SHP77 treated with DMSO at 0.1 percent for 48 hours (cell line): Measurements from ENCODE around the gene ADAM15.
A peak's percentile ranks its signal among the peaks of the same experiment; 100 is the strongest.

Experiments
- DNase-seq: peaks from one replicate; lab custom pipeline; 2025; lab: John Stamatoyannopoulos, UW

The ADAM15 gene, protein sequence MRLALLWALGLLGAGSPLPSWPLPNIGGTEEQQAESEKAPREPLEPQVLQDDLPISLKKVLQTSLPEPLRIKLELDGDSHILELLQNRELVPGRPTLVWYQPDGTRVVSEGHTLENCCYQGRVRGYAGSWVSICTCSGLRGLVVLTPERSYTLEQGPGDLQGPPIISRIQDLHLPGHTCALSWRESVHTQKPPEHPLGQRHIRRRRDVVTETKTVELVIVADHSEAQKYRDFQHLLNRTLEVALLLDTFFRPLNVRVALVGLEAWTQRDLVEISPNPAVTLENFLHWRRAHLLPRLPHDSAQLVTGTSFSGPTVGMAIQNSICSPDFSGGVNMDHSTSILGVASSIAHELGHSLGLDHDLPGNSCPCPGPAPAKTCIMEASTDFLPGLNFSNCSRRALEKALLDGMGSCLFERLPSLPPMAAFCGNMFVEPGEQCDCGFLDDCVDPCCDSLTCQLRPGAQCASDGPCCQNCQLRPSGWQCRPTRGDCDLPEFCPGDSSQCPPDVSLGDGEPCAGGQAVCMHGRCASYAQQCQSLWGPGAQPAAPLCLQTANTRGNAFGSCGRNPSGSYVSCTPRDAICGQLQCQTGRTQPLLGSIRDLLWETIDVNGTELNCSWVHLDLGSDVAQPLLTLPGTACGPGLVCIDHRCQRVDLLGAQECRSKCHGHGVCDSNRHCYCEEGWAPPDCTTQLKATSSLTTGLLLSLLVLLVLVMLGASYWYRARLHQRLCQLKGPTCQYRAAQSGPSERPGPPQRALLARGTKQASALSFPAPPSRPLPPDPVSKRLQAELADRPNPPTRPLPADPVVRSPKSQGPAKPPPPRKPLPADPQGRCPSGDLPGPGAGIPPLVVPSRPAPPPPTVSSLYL

GRCh38 chr1:155050560-155051341 lies at the start of gene ADAM15:
TSS of gene ADAM15 (plus strand) at chr1:155051316. CDS start at chr1:155051387, 71 bp downstream.
- DNase-seq = peak; percentile 94

DNA sequence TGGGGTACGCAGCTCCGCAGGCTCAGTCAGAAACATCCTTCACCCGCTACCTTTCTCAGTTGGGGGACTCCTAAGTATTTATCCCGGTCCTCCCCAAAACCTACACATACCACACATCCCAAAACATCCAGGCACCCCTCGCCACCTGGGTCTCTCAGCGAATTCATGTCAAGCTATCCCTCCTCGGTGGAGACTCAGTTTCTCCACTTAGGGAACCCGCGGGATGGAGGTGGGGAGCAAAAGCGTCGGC lies 49.8 kb upstream of the ADAM15 start:
- DNase-seq = no peak

- DNase-seq = peak; percentile 99
These were observed 49.2 kb upstream of the ADAM15 start for GRCh38 chr1:155001675-155002463.

DNA sequence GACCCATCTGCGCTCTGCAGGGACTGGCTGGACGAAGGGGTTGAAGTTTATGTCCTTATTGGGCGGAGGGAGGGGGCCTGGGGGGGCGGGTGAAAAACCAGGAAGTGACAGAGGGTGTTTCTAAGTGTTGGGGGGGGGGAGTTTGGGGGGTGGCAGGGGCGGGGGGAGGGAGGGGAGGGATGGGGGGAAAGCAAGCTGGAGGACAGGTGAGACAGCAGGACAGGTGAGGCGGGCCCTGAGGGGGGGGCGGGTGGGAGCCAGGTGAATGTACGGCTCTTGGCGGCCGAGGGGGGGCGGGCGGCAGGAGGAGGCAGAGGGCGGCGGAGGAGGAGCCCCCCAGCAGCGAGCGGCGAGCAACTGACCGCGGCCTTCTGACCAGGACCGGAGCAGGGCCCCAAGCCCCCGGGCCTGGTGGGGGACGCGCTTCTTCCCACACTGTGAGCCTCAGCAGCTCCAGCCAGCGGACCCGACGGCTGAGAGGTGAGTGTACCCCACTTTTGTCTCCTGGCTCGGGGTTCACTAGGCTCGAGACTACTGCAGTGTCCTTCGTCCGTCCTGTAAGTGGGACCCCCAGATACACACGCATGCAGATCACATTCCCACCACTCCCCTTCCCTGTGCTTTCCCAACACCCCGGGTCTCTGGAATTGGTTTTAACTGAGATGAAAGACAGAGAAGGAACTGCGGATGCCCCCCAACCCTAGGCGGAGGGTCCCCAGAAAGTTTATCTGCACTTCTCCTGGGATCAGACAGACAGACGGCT lies 48.5 kb upstream of the ADAM15 start, which contains the start of gene ZBTB7B:
TSS of gene ZBTB7B (plus strand) at position 339 of the 763 bp plus-strand sequence. CDS start 11,859 bp downstream, outside the sequence.
- no peak for DNase-seq

- no peak for DNase-seq
These were observed 47.8 kb upstream of the ADAM15 start for GRCh38 chr1:155003227-155003765.

- peak; percentile 57 for DNase-seq
These were observed 47.3 kb upstream of the ADAM15 start for GRCh38 chr1:155003766-155004351.

DNA sequence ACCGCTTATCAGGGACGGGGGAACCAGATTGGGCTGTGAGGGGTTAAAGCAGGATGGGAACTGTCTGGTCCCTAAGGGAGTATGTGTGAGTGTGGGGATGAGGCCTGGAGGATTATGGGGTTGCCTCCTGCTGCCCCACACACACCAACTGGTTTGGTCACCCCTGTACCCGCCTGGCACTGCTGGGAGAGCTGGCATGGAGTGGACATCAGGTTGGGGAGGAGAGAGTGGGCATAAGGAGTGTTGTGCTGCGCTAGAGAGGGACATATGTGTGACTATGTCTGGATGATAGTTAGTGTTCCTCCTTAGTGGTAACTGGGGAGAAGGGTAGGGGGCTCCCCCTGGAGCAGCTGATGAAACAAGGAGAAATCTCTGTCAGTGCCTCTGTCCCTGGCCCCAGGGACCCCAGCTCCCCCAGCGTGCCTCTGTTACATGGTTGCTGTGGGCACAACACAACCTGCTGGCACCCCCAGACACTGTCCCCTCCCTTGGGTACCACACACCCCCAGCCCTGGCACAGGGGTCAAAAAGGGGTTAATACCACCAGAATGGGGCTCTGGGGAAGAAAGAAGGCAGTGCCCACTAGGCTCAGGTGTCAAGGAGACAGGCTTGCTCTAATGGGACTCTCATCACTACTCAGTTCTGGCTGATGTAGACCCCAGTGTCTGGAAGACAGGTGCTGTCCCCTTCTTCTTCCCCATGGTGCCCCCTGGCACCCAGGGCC lies 46.6 kb upstream of the ADAM15 start:
- DNase-seq = no peak

GRCh38 chr1:155005076-155006011 lies 45.8 kb upstream of the ADAM15 start:
- no peak for DNase-seq

- DNase-seq = no peak
These were observed 44.5 kb upstream of the ADAM15 start for GRCh38 chr1:155006601-155007101.

DNA sequence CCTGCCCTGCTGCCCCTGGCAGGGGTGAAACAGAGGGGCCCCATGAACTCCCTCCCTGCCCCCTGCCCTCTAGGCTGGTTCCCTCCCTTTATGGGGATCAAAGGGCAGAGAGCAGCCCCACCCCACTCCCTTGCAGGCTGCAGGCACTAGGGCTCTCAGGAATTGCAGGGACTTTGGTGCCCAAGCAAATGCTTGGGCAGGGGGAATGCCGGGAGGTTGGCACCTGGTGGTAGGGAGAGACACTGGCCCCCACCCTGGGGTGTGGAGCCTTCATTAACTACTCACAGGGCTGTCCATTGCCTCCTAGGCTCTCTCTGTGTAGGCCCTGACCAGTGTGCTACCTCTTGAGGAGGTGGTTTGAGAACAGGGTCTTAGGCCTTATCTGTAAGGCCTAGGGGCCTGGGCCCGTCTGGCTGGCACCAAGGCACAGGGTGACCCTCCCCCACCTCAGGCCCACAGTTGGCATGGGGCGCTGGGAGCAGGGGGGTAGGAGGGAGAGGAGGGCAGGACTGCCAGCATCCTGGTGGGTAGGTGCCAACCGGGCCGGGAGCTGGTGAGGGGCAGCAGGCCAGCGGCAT lies 43.8 kb upstream of the ADAM15 start:
- no peak for DNase-seq

DNA sequence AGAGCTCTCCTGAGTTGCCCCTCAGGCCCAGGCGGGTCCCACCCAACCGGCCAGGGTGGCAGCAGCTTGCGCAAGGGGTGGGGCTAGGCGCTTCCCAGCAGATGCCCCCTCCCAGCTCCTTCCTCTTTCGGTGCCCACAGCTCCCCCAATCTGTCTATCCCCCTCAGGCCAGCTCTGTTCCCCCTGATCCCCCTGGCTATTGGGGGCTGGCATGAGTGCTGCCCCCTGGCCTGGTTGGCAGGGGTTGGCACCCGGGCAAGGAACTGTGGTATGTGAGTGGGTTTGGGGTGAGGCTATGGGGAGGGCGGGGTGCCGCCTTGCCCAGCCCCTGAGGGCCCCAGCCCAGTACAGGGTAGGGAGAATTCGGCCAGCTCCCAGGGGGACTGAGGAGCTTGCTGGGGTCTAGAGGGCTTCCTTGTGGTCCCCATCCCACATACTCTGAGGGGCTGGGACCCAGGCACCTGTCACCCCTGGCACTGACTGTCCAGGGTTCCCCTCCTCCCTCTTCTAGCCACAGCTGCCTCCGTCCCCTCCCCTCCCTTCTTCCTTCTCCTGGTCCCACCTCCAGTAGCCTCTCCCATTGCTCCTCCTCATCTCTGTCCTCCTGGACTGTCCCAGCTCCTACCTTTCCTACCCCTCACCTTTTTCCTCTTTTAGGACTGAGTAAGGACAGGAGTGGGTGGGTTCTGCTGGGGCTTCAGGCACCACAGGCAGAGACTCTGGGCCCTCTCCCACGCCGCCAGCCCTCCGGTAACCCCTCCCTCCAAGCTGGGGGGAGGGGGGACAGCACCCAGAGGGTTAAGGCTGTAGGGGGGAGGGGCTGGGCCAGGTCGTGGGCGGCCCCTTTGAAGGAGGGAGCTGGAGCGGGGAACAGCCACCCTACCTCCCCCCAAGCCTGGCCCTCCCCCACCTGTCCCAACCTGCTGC lies 42.8 kb upstream of the ADAM15 start:
- no peak for DNase-seq

- no peak for DNase-seq
These were observed 41.9 kb upstream of the ADAM15 start for GRCh38 chr1:155009221-155009711.

GRCh38 chr1:155009742-155010141 lies 41.4 kb upstream of the ADAM15 start:
- no peak for DNase-seq

DNA sequence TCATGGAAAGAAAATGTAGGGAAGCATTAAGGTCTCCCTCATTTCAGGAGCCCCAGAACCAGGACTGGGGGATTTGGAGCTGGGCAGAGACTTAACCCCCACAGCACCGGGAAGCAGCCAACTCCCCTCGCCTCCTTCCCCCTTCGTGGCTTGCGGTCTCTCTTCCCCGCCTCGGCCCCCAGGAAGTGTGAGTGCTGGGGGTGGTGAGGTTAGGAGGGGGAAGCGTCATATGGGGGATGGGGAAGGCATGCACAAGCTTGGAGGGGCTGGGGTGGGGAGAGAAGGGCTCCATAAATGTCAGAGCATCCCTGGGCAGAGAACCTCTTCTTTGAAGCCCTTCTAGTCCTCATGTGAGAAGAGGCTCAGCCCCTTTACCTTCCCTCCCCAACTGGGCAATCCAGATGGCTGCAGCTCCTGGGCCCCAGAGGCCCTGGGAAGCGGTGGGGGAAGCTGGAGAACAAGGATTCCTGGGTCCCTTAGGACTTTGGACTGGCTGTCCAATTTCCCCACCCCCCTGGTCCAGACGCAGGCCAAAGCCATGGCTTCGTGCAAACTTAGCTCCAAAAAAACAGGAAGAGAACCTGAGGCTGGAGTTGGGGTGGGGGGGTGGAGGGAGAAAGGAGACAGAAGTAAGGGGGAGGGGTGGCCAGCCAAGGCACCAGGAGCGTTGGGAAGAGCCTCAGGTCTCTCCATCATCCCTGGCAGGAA lies 40.8 kb upstream of the ADAM15 start:
- DNase-seq = no peak

DNA sequence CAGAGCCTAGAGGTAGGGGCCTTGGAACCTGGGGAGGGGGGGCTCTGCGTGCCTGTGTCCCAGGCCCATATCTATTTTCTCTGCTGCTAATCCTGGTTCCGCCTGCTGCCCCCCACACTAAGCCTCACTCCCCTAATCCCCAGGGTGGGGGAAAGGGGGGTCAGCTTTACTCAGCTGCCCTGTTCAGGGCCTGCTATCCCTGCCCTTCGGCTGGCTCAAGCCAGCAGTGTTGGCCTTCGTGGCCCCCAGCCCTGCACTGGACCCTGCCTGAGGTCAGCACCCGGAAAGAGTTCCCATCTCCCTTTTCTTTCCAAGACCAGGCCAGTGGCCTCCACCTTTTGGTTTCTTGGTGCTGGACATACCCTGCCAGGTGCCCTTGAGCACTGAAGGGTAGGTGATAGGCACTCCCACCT lies 40.1 kb upstream of the ADAM15 start:
- no peak for DNase-seq
